Measurements from ENCODE around the gene SMPDL3A.
A peak's percentile ranks its signal among the peaks of the same experiment; 100 is the strongest.
"Not testable (repeated sequence)": the region's sequence is repeated elsewhere in the genome, so short reads cannot be mapped to it uniquely, and the experiment has no call there.

SMPDL3A gene

GRCh38 chr6:122744247-122744646 is 44.8 kb upstream of the SMPDL3A start:
- H3K27me3 ChIP-seq (ENCODE audit: insufficient read depth, low read length, poor library complexity); DNase-seq; ATAC-seq (ENCODE audit: insufficient read depth, low read depth): not testable (repeated sequence)

GRCh38 chr6:122744856-122745255 is 44.2 kb upstream of the SMPDL3A start:
- H3K36me3 ChIP-seq (ENCODE audit: insufficient read depth, low read length); H3K79me2 ChIP-seq (ENCODE audit: insufficient read depth, low read length); H3K4me1 ChIP-seq (ENCODE audit: insufficient read depth, low read length); H3K27me3 ChIP-seq (ENCODE audit: insufficient read depth, low read length, poor library complexity); H2AFZ ChIP-seq (ENCODE audit: low read depth, low read length); H3K4me2 ChIP-seq (ENCODE audit: insufficient read depth, low read length); H4K20me1 ChIP-seq (ENCODE audit: insufficient read depth, low read length); ATAC-seq (ENCODE audit: insufficient read depth, low read depth); H3K4me3 ChIP-seq (ENCODE audit: low read depth in 1 of 2, low read length in 2 of 2); H3K27ac ChIP-seq (ENCODE audit: low read length); H3K9ac ChIP-seq (ENCODE audit: low read depth, low read length); DNase-seq; H3K9me3 ChIP-seq (ENCODE audit: insufficient read depth, low read length, severe bottlenecking): not testable (repeated sequence)

More at GRCh38 chr6:122744247-122744646, 44.8 kb upstream of the SMPDL3A start:
- H3K36me3 ChIP-seq (ENCODE audit: insufficient read depth, low read length); H3K4me3 ChIP-seq (ENCODE audit: low read depth in 1 of 2, low read length in 2 of 2); H3K79me2 ChIP-seq (ENCODE audit: insufficient read depth, low read length); H3K4me1 ChIP-seq (ENCODE audit: insufficient read depth, low read length); H3K4me2 ChIP-seq (ENCODE audit: insufficient read depth, low read length); H4K20me1 ChIP-seq (ENCODE audit: insufficient read depth, low read length); H3K9ac ChIP-seq (ENCODE audit: low read depth, low read length); H3K9me3 ChIP-seq (ENCODE audit: insufficient read depth, low read length, severe bottlenecking); H3K27ac ChIP-seq (ENCODE audit: low read length); H2AFZ ChIP-seq (ENCODE audit: low read depth, low read length): not testable (repeated sequence)
- peak; percentile 31 for TF ChIP-seq CTCF (IDR thresholded peaks at IDR 0.05; ENCODE audit: borderline replicate concordance, extremely low read depth, low read length, poor library complexity, severe bottlenecking)

- TF ChIP-seq CTCF (IDR thresholded peaks at IDR 0.05; ENCODE audit: borderline replicate concordance, extremely low read depth, low read length, poor library complexity, severe bottlenecking), result no peak
- TF ChIP-seq EZH2 (IDR thresholded peaks at IDR 0.05; ENCODE audit: borderline replicate concordance, low read depth, low read length, severe bottlenecking), result no peak
- no peak for DNase-seq
- Histone ChIP-seq H3K4me2 (ENCODE audit: insufficient read depth, low read length) (no peak overlapping the region), H3K9me3 (ENCODE audit: insufficient read depth, low read length, severe bottlenecking) (no peaks in the 10 kb centered on the region), H3K27me3 (ENCODE audit: insufficient read depth, low read length, poor library complexity) (no peaks in the 10 kb centered on the region), H4K20me1 (ENCODE audit: insufficient read depth, low read length) (no peaks in the 10 kb centered on the region), H3K4me1 (ENCODE audit: insufficient read depth, low read length) (peaks cover 17% of the 10 kb centered on the region), H3K79me2 (ENCODE audit: insufficient read depth, low read length) (no peaks in the 10 kb centered on the region), H3K9ac (ENCODE audit: low read depth, low read length) (no peak overlapping the region), H3K36me3 (ENCODE audit: insufficient read depth, low read length) (no peaks in the 10 kb centered on the region), H3K27ac (ENCODE audit: low read length) (no peak overlapping the region), H3K4me3 (ENCODE audit: low read depth in 1 of 2, low read length in 2 of 2) (no peak overlapping the region), H2AFZ (ENCODE audit: low read depth, low read length) (no peak overlapping the region)
- no peak for ATAC-seq (ENCODE audit: insufficient read depth, low read depth)
These were observed 42.4 kb upstream of the SMPDL3A start for GRCh38 chr6:122746688-122747087.

GRCh38 chr6:122747573-122747972 is 41.5 kb upstream of the SMPDL3A start:
- Histone ChIP-seq H3K27ac (ENCODE audit: low read length) (no peak overlapping the region), H4K20me1 (ENCODE audit: insufficient read depth, low read length) (no peaks in the 10 kb centered on the region), H3K79me2 (ENCODE audit: insufficient read depth, low read length) (no peaks in the 10 kb centered on the region), H3K4me3 (ENCODE audit: low read depth in 1 of 2, low read length in 2 of 2) (no peak overlapping the region), H2AFZ (ENCODE audit: low read depth, low read length) (no peak overlapping the region), H3K9me3 (ENCODE audit: insufficient read depth, low read length, severe bottlenecking) (no peaks in the 10 kb centered on the region), H3K36me3 (ENCODE audit: insufficient read depth, low read length) (no peaks in the 10 kb centered on the region), H3K27me3 (ENCODE audit: insufficient read depth, low read length, poor library complexity) (no peaks in the 10 kb centered on the region), H3K9ac (ENCODE audit: low read depth, low read length) (no peak overlapping the region), H3K4me2 (ENCODE audit: insufficient read depth, low read length) (no peak overlapping the region), H3K4me1 (ENCODE audit: insufficient read depth, low read length) (peaks cover 26% of the 10 kb centered on the region)
- ATAC-seq (ENCODE audit: insufficient read depth, low read depth), result no peak
- no peak for DNase-seq
- TF ChIP-seq EZH2 (IDR thresholded peaks at IDR 0.05; ENCODE audit: borderline replicate concordance, low read depth, low read length, severe bottlenecking) (no peak), CTCF (IDR thresholded peaks at IDR 0.05; ENCODE audit: borderline replicate concordance, extremely low read depth, low read length, poor library complexity, severe bottlenecking) (no peak)

GRCh38 chr6:122748945-122749344 is 40.1 kb upstream of the SMPDL3A start:
- not testable (repeated sequence) for H3K9ac ChIP-seq (ENCODE audit: low read depth, low read length); H3K27me3 ChIP-seq (ENCODE audit: insufficient read depth, low read length, poor library complexity); ATAC-seq (ENCODE audit: insufficient read depth, low read depth); H2AFZ ChIP-seq (ENCODE audit: low read depth, low read length); H3K9me3 ChIP-seq (ENCODE audit: insufficient read depth, low read length, severe bottlenecking); H4K20me1 ChIP-seq (ENCODE audit: insufficient read depth, low read length); DNase-seq; H3K4me2 ChIP-seq (ENCODE audit: insufficient read depth, low read length); H3K36me3 ChIP-seq (ENCODE audit: insufficient read depth, low read length); H3K27ac ChIP-seq (ENCODE audit: low read length); H3K4me3 ChIP-seq (ENCODE audit: low read depth in 1 of 2, low read length in 2 of 2); H3K79me2 ChIP-seq (ENCODE audit: insufficient read depth, low read length)
- peaks cover 27% of the 10 kb centered on the region for H3K4me1 ChIP-seq (ENCODE audit: insufficient read depth, low read length)

Measured in DND-41 (cell line).